OCI-LY7 (cell line): ENCODE results near the gene UNC13A. TPM values are rescaled to one million over a fixed set of nuclear protein-coding genes. Genes with fewer than 3 reads are reported as not detected.

Experiments used
- BruUV-seq: library from RNA; stranded (reverse); fragments of 400-500 nt; replicated peaks from 2 replicates; lab custom pipeline; 2021; lab: Mats Ljungman, UMichigan
- CTCF ChIA-PET: fragments of 300-600 bp; sonication (Branson Sonifier 250); formaldehyde crosslinking; loops from one replicate; lab custom pipeline; 2022; ENCODE audit warnings: antibody characterized with exemption; ENCODE audit not compliant: unreplicated experiment; lab: Charles Lee
- POLR2A ChIA-PET: fragments of 300-600 bp; sonication (Branson Sonifier 250); formaldehyde crosslinking; loops from one replicate; lab custom pipeline; 2022; ENCODE audit warnings: antibody characterized with exemption; lab: Charles Lee
- DNase-seq: peaks from one replicate; pipeline ENCODE4 v3.0.0-alpha.2; 2015; ENCODE audit warnings: low spot score
- H2AFZ ChIP-seq: fragments of 200-600 bp; sonication (generic), shearing (Covaris generic); 2 replicates; pipeline ENCODE4 v1.6.1; 2014; ENCODE audit warnings: mild to moderate bottlenecking, antibody characterized with exemption, low read length, moderate library complexity
- H3K27ac ChIP-seq: fragments of 200-600 bp; sonication (generic); 2 replicates; pipeline ENCODE4 v1.5.1; 2014; ENCODE audit warnings: mixed run types, low read depth, mild to moderate bottlenecking, moderate library complexity, low read length, inconsistent platforms; ENCODE audit not compliant: poor library complexity, severe bottlenecking
- H3K36me3 ChIP-seq: fragments of 200-600 bp; sonication (generic); 2 replicates; pipeline ENCODE4 v1.6.1; 2014; ENCODE audit warnings: mild to moderate bottlenecking, antibody characterized with exemption, low read length, moderate library complexity, mixed read lengths; ENCODE audit not compliant: insufficient read depth
- H3K4me1 ChIP-seq: fragments of 200-600 bp; sonication (generic); 2 replicates; pipeline ENCODE4 v1.5.1; 2014; ENCODE audit warnings: mild to moderate bottlenecking, low read length; ENCODE audit not compliant: insufficient read depth, poor library complexity, severe bottlenecking
- H3K4me2 ChIP-seq: fragments of 200-600 bp; sonication (generic); 2 replicates; pipeline ENCODE4 v1.6.1; 2014; ENCODE audit warnings: mild to moderate bottlenecking, low read length
- H3K4me3 ChIP-seq: fragments of 200-600 bp; sonication (generic); 2 replicates; pipeline ENCODE4 v1.5.1; 2014; ENCODE audit warnings: mild to moderate bottlenecking, low read depth, low read length; ENCODE audit not compliant: poor library complexity, severe bottlenecking
- H3K79me2 ChIP-seq: fragments of 200-600 bp; sonication (generic); 2 replicates; pipeline ENCODE4 v1.6.1; 2016; ENCODE audit warnings: low read depth, mild to moderate bottlenecking, low read length, moderate library complexity, mixed read lengths; ENCODE audit not compliant: insufficient read depth
- H3K9me2 ChIP-seq: fragments of 200-600 bp; sonication (generic); 2 replicates; pipeline ENCODE4 v1.6.1; 2016; ENCODE audit warnings: mild to moderate bottlenecking, low read length, mixed read lengths; ENCODE audit not compliant: insufficient read depth
- H3K9me3 ChIP-seq: fragments of 200-600 bp; sonication (generic); 2 replicates; pipeline ENCODE4 v1.6.1; 2014; ENCODE audit warnings: mild to moderate bottlenecking, mixed run types, low read length, mixed read lengths
- H4K20me1 ChIP-seq: fragments of 200-600 bp; sonication (generic); 2 replicates; pipeline ENCODE4 v1.6.1; 2014; ENCODE audit warnings: mild to moderate bottlenecking, antibody characterized with exemption, low read length, moderate library complexity, mixed read lengths; ENCODE audit not compliant: insufficient read depth
- CTCF ChIP-seq: fragments of 200-600 bp; sonication (generic); conservative IDR thresholded peaks from 2 replicates; pipeline ENCODE4 v1.5.1; 2014; ENCODE audit warnings: mild to moderate bottlenecking, antibody characterized with exemption, low read length, moderate library complexity, mixed read lengths
- EZH2phosphoT487 ChIP-seq: fragments of 200-600 bp; sonication (generic); IDR thresholded peaks from 2 replicates; pipeline ENCODE4 v1.6.1; 2018; ENCODE audit warnings: low read depth, borderline replicate concordance, mild to moderate bottlenecking, mixed run types, antibody characterized with exemption, low read length, moderate library complexity, mixed read lengths
- intact Hi-C: fragments of 100-400 bp; cut with micrococcal nuclease; formaldehyde crosslinking; loops from one replicate; pipeline ENCODE4 v1.10.0; 2022; ENCODE audit not compliant: unreplicated experiment
- total RNA-seq, 2 experiments: library from RNA; depleted of rRNA in 1 of 2; stranded (reverse); fragments of >200 nt in 1 of 2; shearing (Covaris generic) in 1 of 2; gene quantifications; 2 replicates each; pipeline ENCODE4 v1.2.3, GENCODE V29; 2014 to 2022

Gene UNC13A
- total RNA-seq, 2 experiments from 2014 or later: 0.72 to 0.92 TPM

GRCh38 chr19:17602872-17603510 is 85.2 kb downstream of the UNC13A start:
- TF ChIP-seq EZH2phosphoT487: no peak
- no peak for TF ChIP-seq CTCF
- intact Hi-C loops: no loop called here
- Histone ChIP-seq H3K9me2 (no peaks in the 10 kb centered on the region), H3K9me3 (no peaks in the 10 kb centered on the region), H3K36me3 (no peaks in the 10 kb centered on the region), H3K79me2 (no peaks in the 10 kb centered on the region), H2AFZ (no peak overlapping the region), H3K4me3 (no peak overlapping the region), H3K4me1 (peaks cover 26% of the 10 kb centered on the region), H3K4me2 (no peak overlapping the region), H4K20me1 (no peaks in the 10 kb centered on the region), H3K27ac (no peak overlapping the region)
- ChIA-PET POLR2A (no interaction called here), CTCF (no interaction called here)
- no peak for DNase-seq
- BruUV-seq: no TSS peak

GRCh38 chr19:17602217-17602616 is 85.9 kb downstream of the UNC13A start:
- TF ChIP-seq EZH2phosphoT487 (no peak), CTCF (no peak)
- Histone ChIP-seq H3K4me3 (no peak overlapping the region), H3K4me1 (peaks cover 26% of the 10 kb centered on the region), H3K36me3 (no peaks in the 10 kb centered on the region), H3K4me2 (peak overlapping the region; percentile 27; the same call in 1 of the 2 replicates), H2AFZ (no peak overlapping the region), H3K9me3 (no peaks in the 10 kb centered on the region), H3K79me2 (no peaks in the 10 kb centered on the region), H3K27ac (no peak overlapping the region), H4K20me1 (no peaks in the 10 kb centered on the region), H3K9me2 (no peaks in the 10 kb centered on the region)
- no TSS peak for BruUV-seq
- ChIA-PET CTCF (no interaction called here), POLR2A (no interaction called here)
- intact Hi-C loops: no loop called here
- DNase-seq: no peak

- Histone ChIP-seq H3K4me1 (peaks cover 23% of the 10 kb centered on the region), H3K27ac (no peak overlapping the region), H3K79me2 (no peaks in the 10 kb centered on the region), H2AFZ (peak overlapping the region; percentile 6; the same call in 1 of the 2 replicates), H3K9me3 (no peaks in the 10 kb centered on the region), H3K4me2 (peak overlapping the region; percentile 27), H3K9me2 (no peaks in the 10 kb centered on the region), H3K4me3 (no peak overlapping the region), H4K20me1 (no peaks in the 10 kb centered on the region), H3K36me3 (no peaks in the 10 kb centered on the region)
- BruUV-seq: no TSS peak
- intact Hi-C loops: no loop called here
- CTCF ChIA-PET: no interaction called here
- TF ChIP-seq CTCF (no peak), EZH2phosphoT487 (no peak)
- POLR2A ChIA-PET: no interaction called here
- DNase-seq: no peak
Measured at GRCh38 chr19:17601683-17602082, 86.5 kb downstream of the UNC13A start.
